Activated T-cell treated with anti-CD3 and anti-CD28 coated beads, Interleukin-2, amount 50 U/mL, for 4 hours (primary cell): Measurements from ENCODE around the gene SLC25A21. TPM values are rescaled to one million over a fixed set of nuclear protein-coding genes. Genes with fewer than 3 reads are reported as not detected.
"Not testable (repeated sequence)": the region's sequence is repeated elsewhere in the genome, so short reads cannot be mapped to it uniquely, and the experiment has no call there.

Source experiments
- ATAC-seq, 2 donors: fragments of 200-7000 bp; cut with Tn5 transposase; one replicate each; pipeline ENCODE4 v1.10.0; 2021
- DNase-seq: peaks from one replicate; pipeline ENCODE4 v3.0.0-alpha.2; 2020
- H3K27me3 Mint-ChIP-seq: one replicate; pipeline ENCODE4 v1.8.0; 2021; ENCODE audit warnings: low read depth, mixed read lengths
- H3K36me3 Mint-ChIP-seq: one replicate; pipeline ENCODE4 v1.8.0; 2022; ENCODE audit warnings: mixed read lengths; ENCODE audit not compliant: insufficient read depth
- H3K4me1 Mint-ChIP-seq: one replicate; pipeline ENCODE4 v1.8.0; 2021; ENCODE audit warnings: low read depth, mixed read lengths
- H3K4me3 Mint-ChIP-seq: one replicate; pipeline ENCODE4 v1.8.0; 2021; ENCODE audit warnings: mild to moderate bottlenecking, moderate library complexity, mixed read lengths
- H3K9me3 Mint-ChIP-seq: one replicate; pipeline ENCODE4 v1.8.0; 2021; ENCODE audit warnings: mixed read lengths
- total RNA-seq, 3 donors: library from RNA; stranded (reverse); gene quantifications; one replicate each; pipeline ENCODE4 v1.2.1, GENCODE V29; 2021

The SLC25A21 gene
- total RNA-seq, 3 donors from 2014 or later = not detected

DNA sequence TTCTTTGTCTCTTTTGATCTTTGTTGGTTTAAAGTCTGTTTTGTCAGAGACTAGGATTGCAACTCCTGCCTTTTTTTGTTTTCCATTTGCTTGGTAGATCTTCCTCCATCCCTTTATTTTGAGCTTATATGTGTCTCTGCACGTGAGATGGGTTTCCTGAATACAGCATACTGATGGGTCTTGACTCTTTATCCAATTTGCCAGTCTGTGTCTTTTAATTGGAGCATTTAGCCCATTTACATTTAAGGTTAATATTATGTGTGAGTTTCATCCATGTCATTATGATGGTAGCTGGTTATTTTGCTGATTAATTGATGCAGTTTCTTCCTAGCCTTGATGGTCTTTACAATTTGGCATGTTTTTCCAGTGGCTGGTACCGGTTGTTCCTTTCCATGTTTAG lies 276.1 kb downstream of the SLC25A21 start:
- not testable (repeated sequence) for H3K9me3 Mint-ChIP-seq, H3K4me3 Mint-ChIP-seq, ATAC-seq, H3K4me1 Mint-ChIP-seq, H3K36me3 Mint-ChIP-seq, DNase-seq, H3K27me3 Mint-ChIP-seq

DNA sequence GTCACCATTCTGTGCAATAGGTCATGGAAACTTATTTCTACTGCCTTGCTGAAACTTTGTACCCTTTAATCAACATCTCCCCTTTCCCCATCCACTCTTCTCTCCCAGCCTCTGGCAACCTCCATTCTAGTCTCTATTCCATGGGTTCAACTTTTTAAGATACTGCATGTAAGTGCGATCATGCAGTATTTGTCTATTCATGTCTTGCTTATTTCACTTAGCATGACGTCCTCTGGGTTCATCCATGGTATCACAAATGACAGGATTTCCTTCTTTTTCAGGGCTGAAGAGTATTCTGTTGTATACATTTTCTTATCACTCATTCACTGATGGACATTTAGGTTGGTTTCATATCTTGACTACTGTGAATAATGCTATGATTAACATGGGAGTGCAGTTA lies 288.4 kb downstream of the SLC25A21 start:
- Mint-ChIP-seq H3K27me3 (no peaks in the 10 kb centered on the region), H3K36me3 (no peaks in the 10 kb centered on the region), H3K9me3 (peaks cover 10% of the 10 kb centered on the region), H3K4me1 (no peaks in the 10 kb centered on the region), H3K4me3 (no peak overlapping the region)
- DNase-seq = no peak
- no peak for ATAC-seq

DNA sequence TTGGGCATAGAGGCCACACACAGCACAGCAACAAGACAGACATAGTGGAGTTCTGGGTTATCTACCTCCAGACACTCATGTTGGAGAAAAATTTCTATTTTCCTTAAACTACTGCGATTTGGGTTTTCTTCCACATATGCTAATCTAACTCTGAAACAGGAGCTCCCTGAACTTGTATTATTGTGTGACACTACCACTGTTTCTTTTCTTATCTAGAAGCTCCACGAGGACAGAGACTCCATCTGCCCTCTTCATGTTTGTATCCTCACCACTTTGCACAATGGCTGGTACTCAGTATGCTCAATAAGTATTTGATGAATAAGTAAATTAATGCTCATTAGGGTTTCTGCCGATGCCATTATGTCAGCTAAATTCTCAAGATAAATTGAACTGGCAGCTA lies 292.1 kb downstream of the SLC25A21 start:
- no peak overlapping the region for H3K4me3 Mint-ChIP-seq
- ATAC-seq (no peak), DNase-seq (no peak)
- H3K27me3 Mint-ChIP-seq = no peaks in the 10 kb centered on the region
- no peaks in the 10 kb centered on the region for H3K4me1 Mint-ChIP-seq
- peaks cover 10% of the 10 kb centered on the region for H3K9me3 Mint-ChIP-seq
- H3K36me3 Mint-ChIP-seq = no peaks in the 10 kb centered on the region

GRCh38 chr14:36879558-36879957 lies 292.8 kb downstream of the SLC25A21 start:
- H3K36me3 Mint-ChIP-seq = no peaks in the 10 kb centered on the region
- no peak overlapping the region for H3K4me3 Mint-ChIP-seq

GRCh38 chr14:36874396-36875138 lies 297.8 kb downstream of the SLC25A21 start:
- H3K27me3 Mint-ChIP-seq = no peaks in the 10 kb centered on the region
- DNase-seq (no peak), ATAC-seq (no peak)
- H3K36me3 Mint-ChIP-seq = no peaks in the 10 kb centered on the region
- no peaks in the 10 kb centered on the region for H3K9me3 Mint-ChIP-seq
- no peak overlapping the region for H3K4me3 Mint-ChIP-seq
- H3K4me1 Mint-ChIP-seq = no peaks in the 10 kb centered on the region

More at GRCh38 chr14:36879558-36879957, 292.8 kb downstream of the SLC25A21 start:
- Mint-ChIP-seq H3K27me3 (no peaks in the 10 kb centered on the region), H3K4me1 (no peaks in the 10 kb centered on the region), H3K9me3 (peaks cover 10% of the 10 kb centered on the region)
- DNase-seq (no peak), ATAC-seq (no peak)

DNA sequence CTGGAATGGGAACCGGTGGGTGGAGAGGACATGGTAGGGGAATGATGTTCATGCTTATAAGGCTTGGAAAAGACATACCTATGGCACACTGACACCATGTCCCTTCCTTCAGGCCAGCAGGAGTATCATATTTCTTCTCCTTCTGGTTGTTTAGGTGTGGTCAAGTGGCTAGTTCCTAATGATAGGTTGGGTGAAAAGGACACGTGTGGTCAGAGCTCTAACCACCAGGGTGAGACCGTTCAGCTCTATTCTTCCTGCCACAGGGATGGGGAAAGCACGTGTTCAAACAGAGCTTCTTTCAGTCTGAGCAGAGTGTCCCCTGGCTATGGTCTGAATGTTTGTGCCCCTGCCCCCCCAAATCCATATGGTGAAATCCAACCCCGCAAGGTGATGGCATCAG lies 301.6 kb downstream of the SLC25A21 start:
- no peaks in the 10 kb centered on the region for H3K27me3 Mint-ChIP-seq
- H3K9me3 Mint-ChIP-seq = no peaks in the 10 kb centered on the region
- DNase-seq (no peak), ATAC-seq (no peak)
- no peaks in the 10 kb centered on the region for H3K4me1 Mint-ChIP-seq
- H3K4me3 Mint-ChIP-seq = no peak overlapping the region
- no peaks in the 10 kb centered on the region for H3K36me3 Mint-ChIP-seq

DNA sequence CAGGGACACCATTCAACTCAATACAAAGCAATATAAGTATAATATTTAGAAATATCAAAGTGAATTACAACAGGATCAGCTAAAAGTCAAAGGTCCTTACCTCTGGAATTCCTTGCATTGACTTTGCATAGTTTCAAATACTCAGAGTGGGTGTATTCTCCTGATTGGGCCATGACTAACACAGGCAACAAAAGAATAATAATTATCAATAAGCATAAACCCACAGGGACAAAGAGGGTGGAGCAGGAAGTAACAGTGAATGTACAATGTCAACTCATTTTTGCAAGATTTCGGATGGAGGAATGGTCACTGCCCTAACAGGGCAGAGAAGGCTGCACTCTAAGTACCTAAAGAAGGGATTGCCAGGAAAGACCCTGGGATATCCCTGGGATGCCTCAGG lies 303.3 kb downstream of the SLC25A21 start:
- DNase-seq (no peak), ATAC-seq (no peak)
- Mint-ChIP-seq H3K4me3 (no peak overlapping the region), H3K4me1 (no peaks in the 10 kb centered on the region), H3K9me3 (no peaks in the 10 kb centered on the region), H3K27me3 (no peaks in the 10 kb centered on the region), H3K36me3 (no peaks in the 10 kb centered on the region)

GRCh38 chr14:36866867-36867266 lies 305.5 kb downstream of the SLC25A21 start:
- Mint-ChIP-seq H3K27me3 (no peaks in the 10 kb centered on the region), H3K36me3 (no peaks in the 10 kb centered on the region), H3K9me3 (no peaks in the 10 kb centered on the region), H3K4me1 (no peaks in the 10 kb centered on the region), H3K4me3 (no peak overlapping the region)
- no peak for ATAC-seq
- DNase-seq = no peak

GRCh38 chr14:36863271-36863670 lies 309.1 kb downstream of the SLC25A21 start:
- Mint-ChIP-seq H3K27me3 (no peaks in the 10 kb centered on the region), H3K36me3 (no peaks in the 10 kb centered on the region), H3K4me3 (no peak overlapping the region), H3K9me3 (no peaks in the 10 kb centered on the region), H3K4me1 (no peaks in the 10 kb centered on the region)
- no peak for ATAC-seq
- DNase-seq = no peak

DNA sequence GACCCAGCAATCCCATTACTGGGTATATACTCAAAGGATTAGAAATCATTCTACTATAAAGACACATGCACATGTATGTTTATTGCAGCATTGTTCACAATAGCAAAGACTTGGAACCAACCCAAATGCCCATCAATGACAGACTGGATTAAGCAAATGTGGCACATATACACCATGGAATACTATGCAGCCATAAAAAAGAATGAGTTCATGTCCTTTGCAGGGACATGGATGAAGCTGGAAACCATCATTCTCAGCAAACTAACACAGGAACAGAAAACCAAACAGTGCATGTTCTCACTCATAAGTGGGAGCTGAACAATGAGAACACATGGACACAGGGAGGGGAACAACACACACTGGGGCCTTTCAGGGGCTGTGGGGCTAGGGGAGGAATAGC lies 310.2 kb downstream of the SLC25A21 start:
- H3K27me3 Mint-ChIP-seq, DNase-seq, H3K4me3 Mint-ChIP-seq, H3K4me1 Mint-ChIP-seq, ATAC-seq, H3K9me3 Mint-ChIP-seq, H3K36me3 Mint-ChIP-seq: not testable (repeated sequence)

DNA sequence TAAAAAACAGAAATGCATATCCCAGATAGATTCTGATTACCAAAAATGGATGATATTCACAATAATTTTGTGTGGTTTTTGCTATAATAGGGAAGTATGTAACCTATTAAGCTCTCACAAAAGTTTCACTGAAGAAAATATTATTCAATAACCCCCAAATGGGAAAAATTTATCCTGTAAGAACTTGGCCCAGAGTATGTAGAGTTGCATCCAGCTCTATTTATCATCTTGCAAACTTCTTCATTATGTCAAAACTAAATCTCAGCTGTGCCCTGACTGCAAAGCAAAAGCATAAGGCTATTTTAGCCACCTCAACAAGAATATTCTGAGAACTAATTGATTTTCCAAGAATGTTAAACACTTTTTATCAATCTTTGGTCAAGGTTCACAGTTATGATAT lies 311.6 kb downstream of the SLC25A21 start:
- H3K36me3 Mint-ChIP-seq = no peaks in the 10 kb centered on the region
- ATAC-seq = no peak
- H3K27me3 Mint-ChIP-seq = peaks cover 5% of the 10 kb centered on the region
- H3K4me3 Mint-ChIP-seq = no peak overlapping the region
- no peak for DNase-seq
- peaks cover 6% of the 10 kb centered on the region for H3K9me3 Mint-ChIP-seq
- H3K4me1 Mint-ChIP-seq = no peaks in the 10 kb centered on the region

GRCh38 chr14:36859119-36859518 lies 313.3 kb downstream of the SLC25A21 start:
- Mint-ChIP-seq H3K27me3 (peaks cover 5% of the 10 kb centered on the region), H3K9me3 (peaks cover 6% of the 10 kb centered on the region), H3K4me3 (no peak overlapping the region), H3K4me1 (no peaks in the 10 kb centered on the region), H3K36me3 (no peaks in the 10 kb centered on the region)
- DNase-seq (no peak), ATAC-seq (no peak)

GRCh38 chr14:36857842-36858445 lies 314.5 kb downstream of the SLC25A21 start:
- ATAC-seq = no peak
- H3K27me3 Mint-ChIP-seq = peaks cover 8% of the 10 kb centered on the region
- no peak for DNase-seq
- H3K36me3 Mint-ChIP-seq = no peaks in the 10 kb centered on the region
- no peaks in the 10 kb centered on the region for H3K4me1 Mint-ChIP-seq
- peaks cover 6% of the 10 kb centered on the region for H3K9me3 Mint-ChIP-seq
- no peak overlapping the region for H3K4me3 Mint-ChIP-seq

DNA sequence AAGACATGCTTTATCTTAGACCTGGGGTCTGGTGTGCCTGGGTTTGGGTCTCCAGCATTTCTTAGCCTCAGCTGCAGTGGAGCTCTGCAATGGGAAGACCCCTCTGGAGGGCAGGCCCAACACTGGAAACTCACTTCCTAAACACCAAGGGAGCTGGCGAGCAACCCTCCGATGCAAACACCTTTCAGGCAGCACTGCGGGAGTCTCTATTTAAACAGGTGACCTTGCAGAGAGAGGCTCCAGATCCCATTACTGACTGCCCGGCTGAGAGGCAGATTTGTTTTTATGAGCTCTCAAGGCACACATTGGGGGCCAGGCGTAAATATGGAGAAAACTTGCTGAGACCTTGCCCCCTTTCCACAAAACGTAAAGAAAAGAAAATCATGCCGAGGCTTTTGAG lies 315.3 kb downstream of the SLC25A21 start:
- Mint-ChIP-seq H3K4me3 (no peak overlapping the region), H3K36me3 (no peaks in the 10 kb centered on the region), H3K9me3 (peaks cover 6% of the 10 kb centered on the region), H3K4me1 (no peaks in the 10 kb centered on the region), H3K27me3 (peaks cover 8% of the 10 kb centered on the region)
- DNase-seq = no peak
- ATAC-seq = no peak

GRCh38 chr14:36856095-36856878 lies 316.1 kb downstream of the SLC25A21 start:
- ATAC-seq (no peak), DNase-seq (no peak)
- H3K4me1 Mint-ChIP-seq = no peaks in the 10 kb centered on the region
- peaks cover 6% of the 10 kb centered on the region for H3K9me3 Mint-ChIP-seq
- no peak overlapping the region for H3K4me3 Mint-ChIP-seq
- no peaks in the 10 kb centered on the region for H3K36me3 Mint-ChIP-seq
- peaks cover 8% of the 10 kb centered on the region for H3K27me3 Mint-ChIP-seq
